GM12872 (cell line): ENCODE measurements around the gene PDZD8.

Source experiments
- TF ChIP-seq, protein P1 (sequence below): IDR thresholded peaks from 3 replicates; pipeline ENCODE4 v1.5.1; 2011; ENCODE audit warnings: low read depth, mild to moderate bottlenecking, low read length, moderate library complexity; ENCODE audit not compliant: insufficient read depth

Gene PDZD8

GRCh38 chr10:117277675-117278074 is 97.6 kb downstream of the PDZD8 start:
- TF ChIP-seq, protein P1, sequence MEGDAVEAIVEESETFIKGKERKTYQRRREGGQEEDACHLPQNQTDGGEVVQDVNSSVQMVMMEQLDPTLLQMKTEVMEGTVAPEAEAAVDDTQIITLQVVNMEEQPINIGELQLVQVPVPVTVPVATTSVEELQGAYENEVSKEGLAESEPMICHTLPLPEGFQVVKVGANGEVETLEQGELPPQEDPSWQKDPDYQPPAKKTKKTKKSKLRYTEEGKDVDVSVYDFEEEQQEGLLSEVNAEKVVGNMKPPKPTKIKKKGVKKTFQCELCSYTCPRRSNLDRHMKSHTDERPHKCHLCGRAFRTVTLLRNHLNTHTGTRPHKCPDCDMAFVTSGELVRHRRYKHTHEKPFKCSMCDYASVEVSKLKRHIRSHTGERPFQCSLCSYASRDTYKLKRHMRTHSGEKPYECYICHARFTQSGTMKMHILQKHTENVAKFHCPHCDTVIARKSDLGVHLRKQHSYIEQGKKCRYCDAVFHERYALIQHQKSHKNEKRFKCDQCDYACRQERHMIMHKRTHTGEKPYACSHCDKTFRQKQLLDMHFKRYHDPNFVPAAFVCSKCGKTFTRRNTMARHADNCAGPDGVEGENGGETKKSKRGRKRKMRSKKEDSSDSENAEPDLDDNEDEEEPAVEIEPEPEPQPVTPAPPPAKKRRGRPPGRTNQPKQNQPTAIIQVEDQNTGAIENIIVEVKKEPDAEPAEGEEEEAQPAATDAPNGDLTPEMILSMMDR, result no peak

DNA sequence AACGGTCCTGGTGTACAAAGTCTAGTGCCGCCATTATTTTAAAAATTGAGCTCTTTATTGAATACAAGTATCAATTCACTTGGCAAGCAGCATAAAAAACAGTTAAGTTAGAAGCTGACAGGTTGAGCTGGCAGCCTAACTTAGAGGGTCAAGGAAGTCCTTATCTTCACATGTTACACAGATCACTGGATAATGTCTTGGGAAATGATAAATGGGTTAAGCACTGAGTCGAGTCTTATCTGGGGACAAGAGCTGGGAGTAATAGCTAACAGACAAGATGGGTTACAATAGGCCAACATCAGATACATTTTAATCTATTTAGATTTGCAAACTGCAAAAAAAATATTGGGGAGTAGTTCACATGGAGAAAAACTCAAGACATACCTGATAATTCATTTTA is 100.1 kb downstream of the PDZD8 start:
- TF ChIP-seq, protein P1, result no peak

DNA sequence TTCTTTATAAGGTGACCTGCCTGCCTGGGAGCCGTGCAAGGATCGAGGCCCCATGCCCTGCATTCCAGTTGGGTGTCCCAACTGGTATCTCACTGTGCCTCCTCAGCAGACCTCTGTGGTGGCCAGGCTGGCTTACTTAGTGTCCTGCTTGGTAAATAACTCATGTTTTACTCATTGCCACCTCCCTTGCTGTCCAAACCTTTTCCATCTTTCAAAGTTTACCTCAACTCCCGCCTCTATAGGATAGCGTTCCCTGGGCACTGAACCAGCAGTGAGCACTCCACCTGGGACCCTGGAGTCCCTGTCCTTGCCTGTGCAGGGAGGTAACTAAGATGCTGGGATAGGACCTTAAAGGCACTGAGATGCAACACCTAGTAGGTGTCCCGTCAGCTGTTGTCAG is 100.7 kb downstream of the PDZD8 start:
- TF ChIP-seq, protein P1, result no peak

DNA sequence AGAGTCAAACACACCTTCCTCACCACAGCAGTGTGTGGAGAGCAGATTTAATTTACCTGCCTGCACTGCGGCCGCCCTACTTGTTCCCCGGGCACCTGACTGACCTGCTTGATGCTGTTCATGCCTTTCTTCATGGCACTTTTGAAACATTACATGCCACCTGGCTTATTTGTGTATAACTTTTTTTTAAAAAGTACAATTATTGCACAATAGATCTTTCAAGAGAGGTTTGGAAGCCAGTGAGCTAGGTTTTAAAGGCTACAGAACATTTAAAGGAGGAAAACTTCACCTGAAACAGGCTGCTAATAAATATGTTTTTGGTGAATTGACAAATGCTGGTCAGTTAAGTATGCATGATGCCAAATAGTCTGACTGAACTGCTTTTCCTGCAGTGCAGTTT is 101.3 kb downstream of the PDZD8 start:
- TF ChIP-seq, protein P1, result no peak

DNA sequence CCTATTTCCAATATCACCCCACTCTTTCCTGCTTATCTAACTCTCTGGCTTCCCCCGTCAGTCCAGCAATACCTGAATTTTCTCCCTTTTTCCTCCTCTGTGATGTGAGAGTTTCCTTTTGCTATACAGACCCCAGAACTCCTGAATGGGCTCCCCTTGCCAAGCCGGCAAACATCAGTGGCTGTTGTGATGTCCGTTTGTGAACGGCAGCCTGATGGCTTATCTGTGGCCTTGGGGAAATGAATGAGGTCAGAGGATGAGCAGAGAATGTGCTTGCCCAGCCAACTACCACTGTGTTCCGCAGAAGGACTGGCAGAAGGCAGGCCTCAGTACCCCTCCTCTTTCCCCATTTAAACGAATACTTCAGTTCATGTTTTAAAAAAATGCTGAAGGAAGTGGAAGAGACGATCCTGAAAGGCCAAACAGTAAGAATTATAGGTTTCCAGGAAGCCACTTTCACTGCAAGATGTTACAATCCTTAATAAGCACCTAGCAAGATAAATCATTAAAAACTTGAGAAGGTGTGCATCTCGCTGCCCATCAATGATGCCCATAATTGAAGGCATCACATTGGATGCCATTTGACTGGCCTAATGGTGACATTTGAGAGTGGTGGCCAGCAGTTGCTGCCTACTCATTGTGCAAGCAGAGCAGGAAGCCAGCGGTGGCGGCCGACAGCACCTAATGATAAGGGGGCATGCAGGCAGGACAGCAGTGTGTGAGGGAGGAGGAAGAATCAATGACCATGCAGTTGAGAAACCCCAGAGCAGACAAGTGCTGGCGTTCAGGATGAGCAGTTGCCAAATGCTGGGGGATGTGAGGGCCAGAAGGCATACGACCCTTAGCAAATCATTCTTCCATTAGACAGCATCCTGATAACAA is 102.8 kb downstream of the PDZD8 start:
- TF ChIP-seq, protein P1, result no peak

- TF ChIP-seq, protein P1, result no peak
Measured at GRCh38 chr10:117271427-117271826, 103.8 kb downstream of the PDZD8 start.

DNA sequence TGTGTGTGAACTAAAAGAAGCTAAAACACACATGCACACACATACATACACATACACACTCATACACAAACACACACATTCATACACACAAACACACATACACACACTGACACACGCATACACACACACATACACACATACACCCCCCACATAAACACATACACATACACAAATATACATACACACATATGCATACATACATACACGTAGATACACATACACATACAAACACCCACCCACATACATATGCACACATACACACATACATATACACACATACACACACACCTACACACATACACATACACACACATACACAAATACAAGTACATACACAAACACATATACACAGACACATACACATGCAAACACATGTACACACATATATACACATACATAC is 106.3 kb downstream of the PDZD8 start:
- TF ChIP-seq, protein P1, result no peak
